ENCODE measurements around the gene PP2D1.
"Not testable (repeated sequence)": the region's sequence is repeated elsewhere in the genome, so short reads cannot be mapped to it uniquely, and the experiment has no call there.

PP2D1 gene

GRCh38 chr3:20012164-20012563 is at the start of gene PP2D1:
Gene PP2D1, minus strand, starts transcription at chr3:20012264. Its CDS starts 192 bp downstream, at chr3:20012072.
- no peak for DNase-seq (ENCODE audit: low read depth in 2 of 2)

- DNase-seq (ENCODE audit: low read depth in 2 of 2), result no peak
Measured at GRCh38 chr3:20060974-20061685, 49.1 kb upstream of the PP2D1 start.

- DNase-seq (ENCODE audit: low read depth in 2 of 2), result no peak
Measured at GRCh38 chr3:20059929-20060328, 47.9 kb upstream of the PP2D1 start.

GRCh38 chr3:20057612-20058180 is 45.6 kb upstream of the PP2D1 start:
- DNase-seq (ENCODE audit: low read depth in 2 of 2), result no peak

- no peak for DNase-seq (ENCODE audit: low read depth in 2 of 2)
Measured at GRCh38 chr3:20056725-20057611, 44.9 kb upstream of the PP2D1 start.

- no peak for DNase-seq (ENCODE audit: low read depth in 2 of 2)
Measured at GRCh38 chr3:20055842-20056241, 43.8 kb upstream of the PP2D1 start.

- DNase-seq (ENCODE audit: low read depth in 2 of 2), result no peak
Measured at GRCh38 chr3:20055020-20055775, 43.1 kb upstream of the PP2D1 start.

GRCh38 chr3:20054549-20054987 is 42.5 kb upstream of the PP2D1 start:
- DNase-seq (ENCODE audit: low read depth in 2 of 2), result peak in 1 of 2 donors; percentile 38

- DNase-seq (ENCODE audit: low read depth in 2 of 2), result no peak
Measured at GRCh38 chr3:20052851-20053250, 40.8 kb upstream of the PP2D1 start.

GRCh38 chr3:20051123-20051806 is 39.2 kb upstream of the PP2D1 start:
- no peak for DNase-seq (ENCODE audit: low read depth in 2 of 2)

GRCh38 chr3:20047976-20048883 is 36.2 kb upstream of the PP2D1 start:
- no peak for DNase-seq (ENCODE audit: low read depth in 2 of 2)

- no peak for DNase-seq (ENCODE audit: low read depth in 2 of 2)
Measured at GRCh38 chr3:20047341-20047779, 35.3 kb upstream of the PP2D1 start.

- DNase-seq (ENCODE audit: low read depth in 2 of 2), result no peak
Measured at GRCh38 chr3:20046556-20046955, 34.5 kb upstream of the PP2D1 start.

GRCh38 chr3:20045141-20045540 is 33.1 kb upstream of the PP2D1 start:
- DNase-seq (ENCODE audit: low read depth in 2 of 2), result not testable (repeated sequence)

GRCh38 chr3:20043825-20044224 is 31.8 kb upstream of the PP2D1 start:
- no peak for DNase-seq (ENCODE audit: low read depth in 2 of 2)

GRCh38 chr3:20043396-20043795 is 31.3 kb upstream of the PP2D1 start:
- no peak for DNase-seq (ENCODE audit: low read depth in 2 of 2)

- DNase-seq (ENCODE audit: low read depth in 2 of 2), result no peak
Measured at GRCh38 chr3:20042331-20042730, 30.3 kb upstream of the PP2D1 start.

- peak; percentile 47 to 54 for DNase-seq (ENCODE audit: low read depth in 2 of 2)
Measured at GRCh38 chr3:20041197-20041780, 29.2 kb upstream of the PP2D1 start.

GRCh38 chr3:20040548-20041196 is 28.6 kb upstream of the PP2D1 start:
- peak in 1 of 2 donors; percentile 47 for DNase-seq (ENCODE audit: low read depth in 2 of 2)
